Measurements from ENCODE around the gene PKNOX2.

Gene PKNOX2

DNA sequence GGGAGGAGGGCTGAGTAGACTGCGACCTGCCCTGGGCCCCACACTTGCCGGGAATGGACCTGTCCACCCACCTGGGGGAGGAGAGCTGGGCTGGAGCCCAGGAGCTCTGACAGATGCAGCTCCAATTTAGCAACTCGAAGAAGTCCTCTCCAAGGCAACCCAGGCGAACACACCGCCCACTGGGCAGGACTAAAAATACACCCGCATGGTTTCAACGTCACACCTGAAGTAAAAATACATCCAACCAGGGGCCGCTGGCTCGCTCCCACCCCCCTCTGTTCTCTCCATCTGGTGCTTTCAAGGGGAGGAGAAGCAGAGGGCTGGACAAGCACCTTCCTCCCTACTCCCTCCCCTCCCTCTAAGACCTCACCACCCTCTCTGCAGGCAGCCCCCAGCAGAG is 211.6 kb downstream of the PKNOX2 start:
- peak in 39 of 56 donors; percentile 9 to 81 (median 45) for DNase-seq

DNA sequence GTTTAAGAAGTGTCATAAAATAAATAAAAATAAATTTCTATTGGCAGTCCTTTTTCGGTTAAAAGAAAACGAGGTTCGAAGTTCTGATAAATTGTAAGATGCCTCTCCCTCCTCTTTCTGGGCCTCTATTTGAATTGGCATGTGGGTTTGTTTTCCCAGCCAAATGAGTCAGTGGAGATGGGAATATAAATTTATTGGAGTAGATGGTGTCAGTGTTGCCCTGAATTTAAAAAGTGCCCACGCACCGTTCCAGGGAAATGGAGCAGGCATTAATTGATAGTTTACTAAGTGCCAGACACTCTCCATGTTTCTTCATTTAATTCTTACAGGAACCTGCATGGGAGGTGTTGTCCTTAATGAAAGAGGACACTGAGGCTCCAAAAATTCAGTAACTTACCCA is 212.3 kb downstream of the PKNOX2 start:
- peak in 6 of 56 donors; percentile 16 to 52 (median 28) for DNase-seq

DNA sequence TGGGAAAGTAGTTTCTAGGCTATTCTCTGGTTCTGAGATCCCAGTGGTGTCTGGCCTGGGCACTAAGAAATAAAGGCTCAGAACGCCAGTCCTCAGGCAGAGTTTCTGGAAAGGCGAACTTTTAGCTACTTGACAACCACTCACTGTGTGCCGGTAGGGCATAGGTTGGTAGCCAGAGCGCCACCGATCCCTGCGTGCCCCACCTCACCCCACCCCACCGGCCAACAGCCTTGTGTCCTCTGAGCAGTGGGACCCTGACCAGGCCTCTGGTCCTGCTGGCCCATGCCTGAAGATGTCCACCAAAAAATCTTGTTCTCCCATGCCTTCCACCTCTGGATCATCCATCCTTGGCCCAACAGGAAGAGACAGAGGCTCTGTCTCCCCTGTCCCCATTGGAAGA is 213.5 kb downstream of the PKNOX2 start:
- DNase-seq = no peak

DNA sequence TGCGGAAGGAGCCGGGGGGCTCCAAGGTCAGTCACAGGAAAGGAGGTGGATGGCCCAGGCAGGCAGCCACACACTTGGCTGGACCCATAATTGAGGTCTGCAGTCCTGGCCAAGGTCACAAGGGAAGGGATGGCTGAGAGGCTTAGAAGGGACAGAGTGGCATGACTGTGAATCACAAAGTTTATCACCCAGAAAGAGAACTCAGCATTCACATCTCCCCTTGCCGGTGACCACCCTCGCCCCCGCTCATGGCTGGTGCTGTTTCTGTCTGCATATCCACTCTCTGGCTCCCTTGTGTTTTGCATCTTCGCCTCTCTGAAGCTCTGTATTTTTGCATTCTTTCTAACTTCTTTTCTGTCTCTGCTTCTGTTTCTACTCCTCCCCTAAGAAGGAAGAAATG is 214.0 kb downstream of the PKNOX2 start:
- no peak for DNase-seq

DNA sequence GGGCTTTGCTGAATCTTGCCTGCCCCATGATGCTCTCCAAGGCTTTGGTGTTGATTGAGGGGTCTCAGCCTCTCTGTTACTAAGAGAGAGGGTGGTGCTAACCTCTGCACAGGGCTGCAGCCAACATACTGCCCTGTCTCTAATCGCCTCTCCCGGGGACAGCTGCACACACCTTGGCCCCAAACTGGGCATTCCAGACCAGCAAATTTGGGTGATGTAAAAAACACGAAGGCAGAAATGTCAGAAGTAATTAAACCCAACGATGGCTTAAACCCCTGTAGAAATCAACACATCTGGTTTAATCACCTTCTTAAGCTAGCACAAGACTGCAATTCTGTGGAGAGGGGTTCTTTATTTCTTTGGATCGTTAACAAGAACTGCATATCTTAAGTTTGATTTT is 215.0 kb downstream of the PKNOX2 start:
- DNase-seq = no peak

DNA sequence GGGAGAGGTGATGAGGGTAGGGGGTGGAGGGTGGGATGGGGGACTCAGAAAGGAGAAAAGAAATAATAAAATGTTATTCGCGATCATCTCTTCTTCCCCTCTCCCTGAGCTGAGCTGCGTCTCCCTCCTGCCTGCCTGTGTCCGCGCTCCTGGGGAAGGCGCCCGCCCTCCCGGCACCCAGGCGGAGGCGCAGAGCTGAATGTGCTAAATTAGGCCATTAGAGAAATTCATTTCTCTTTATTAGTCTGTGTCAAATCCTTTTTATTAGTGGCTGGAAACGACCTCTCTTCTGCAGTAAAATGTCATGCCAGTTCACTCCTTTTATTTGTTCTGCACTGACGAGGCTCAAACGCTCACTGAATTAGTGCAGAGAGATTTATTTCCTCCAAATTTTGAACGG is 215.4 kb downstream of the PKNOX2 start:
- peak in 11 of 56 donors; percentile 7 to 48 (median 19) for DNase-seq

DNA sequence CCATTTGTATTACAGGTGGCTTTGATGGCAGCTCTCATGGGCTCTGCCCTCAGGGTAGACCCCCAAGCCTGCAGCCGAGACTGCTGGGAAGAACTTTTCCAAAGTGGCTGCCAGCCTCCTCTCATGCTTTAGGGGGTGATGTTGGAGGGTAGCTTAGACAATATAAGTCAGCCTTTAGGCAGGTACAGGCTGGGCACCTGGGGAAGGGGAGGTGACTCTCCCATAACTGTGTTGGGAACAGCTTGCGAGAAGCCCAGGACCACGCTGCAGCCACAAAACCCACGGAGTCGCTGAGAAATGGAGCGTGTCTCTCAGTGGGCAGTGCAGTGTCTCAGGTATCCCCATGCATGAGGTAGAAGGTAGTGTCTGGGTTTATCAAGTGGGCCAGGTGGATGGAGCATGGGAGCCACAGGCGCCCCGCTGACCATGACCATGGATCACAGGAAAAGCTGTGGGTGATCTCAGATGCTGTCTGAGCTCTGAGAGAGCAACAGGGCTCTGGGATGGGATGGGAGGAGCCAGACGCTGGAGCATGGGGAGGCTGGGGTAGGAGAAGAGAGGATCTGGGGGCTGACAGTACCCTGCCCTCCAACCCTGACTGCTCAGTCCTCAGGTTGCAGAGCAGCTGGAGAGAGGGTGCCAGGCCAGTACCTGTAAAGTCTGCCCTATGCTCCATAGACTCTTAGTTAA is 216.3 kb downstream of the PKNOX2 start:
- no peak for DNase-seq

DNA sequence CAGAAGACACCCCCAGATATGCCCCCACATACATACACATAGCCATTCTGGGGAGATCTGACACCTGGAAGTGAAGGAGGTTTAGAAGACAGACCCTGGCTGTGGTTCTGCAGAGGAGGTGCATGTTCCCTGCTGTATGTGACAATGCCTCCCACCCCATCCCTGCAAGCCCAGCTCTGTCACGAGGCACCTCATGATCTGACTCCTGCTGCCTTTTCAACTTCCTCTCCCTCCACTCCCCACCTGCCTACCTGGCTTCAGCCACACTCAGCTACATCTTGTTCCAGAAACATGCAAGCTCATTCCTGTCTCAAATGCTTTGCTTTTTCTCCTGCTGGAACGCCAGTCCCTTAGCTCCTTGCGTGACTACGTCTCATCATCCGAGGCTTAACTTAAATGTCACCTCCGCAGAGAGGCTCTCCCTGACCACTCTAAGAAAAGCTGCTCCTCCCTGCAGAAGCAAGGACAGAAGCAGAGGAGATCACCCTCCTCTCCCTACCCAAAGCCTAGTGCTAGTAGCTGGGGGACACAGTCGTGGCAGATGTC is 217.0 kb downstream of the PKNOX2 start:
- DNase-seq = peak in 32 of 56 donors; percentile 13 to 80 (median 46)

DNA sequence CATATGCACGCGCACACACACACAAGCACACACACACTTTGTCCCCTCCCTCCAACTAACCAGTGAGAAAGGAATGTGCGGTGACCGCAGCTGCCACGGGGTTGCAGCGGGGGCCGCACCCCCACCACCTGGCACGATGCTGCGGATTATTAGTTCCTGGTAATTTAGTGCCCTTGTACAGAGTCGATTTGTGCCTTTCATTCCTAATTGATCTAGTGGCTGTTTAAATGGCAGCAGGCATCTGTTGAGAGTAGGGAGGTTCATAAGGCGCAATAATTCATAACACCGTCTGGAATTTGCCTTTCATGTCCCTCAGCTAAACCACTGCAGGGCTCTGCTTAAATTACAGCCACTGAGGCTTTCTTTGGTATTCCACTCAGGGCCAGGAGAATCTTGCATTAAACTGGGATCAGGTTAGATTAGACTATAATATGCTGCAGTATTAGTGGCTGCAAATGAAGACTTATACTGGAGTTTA is 217.8 kb downstream of the PKNOX2 start:
- DNase-seq = no peak

DNA sequence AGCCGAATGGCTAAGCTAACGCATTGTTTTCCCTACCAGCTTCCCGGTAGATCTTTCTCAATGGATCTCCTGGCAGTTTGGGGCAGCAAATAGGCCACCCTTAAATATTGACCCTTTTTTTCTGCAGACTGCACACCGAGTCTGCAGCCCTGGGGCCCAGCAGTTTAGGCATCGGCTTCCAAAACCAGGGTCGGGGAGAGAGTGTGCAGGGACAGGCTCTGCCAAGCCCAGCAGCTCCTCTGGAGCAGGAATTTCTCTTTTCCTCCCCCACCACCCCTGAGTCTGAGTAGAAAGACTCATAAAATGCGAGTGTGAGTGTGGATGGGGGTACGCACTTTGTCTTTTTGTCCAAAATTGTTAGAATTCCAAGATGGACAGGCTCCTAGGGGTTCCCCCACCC is 218.3 kb downstream of the PKNOX2 start:
- no peak for DNase-seq

DNA sequence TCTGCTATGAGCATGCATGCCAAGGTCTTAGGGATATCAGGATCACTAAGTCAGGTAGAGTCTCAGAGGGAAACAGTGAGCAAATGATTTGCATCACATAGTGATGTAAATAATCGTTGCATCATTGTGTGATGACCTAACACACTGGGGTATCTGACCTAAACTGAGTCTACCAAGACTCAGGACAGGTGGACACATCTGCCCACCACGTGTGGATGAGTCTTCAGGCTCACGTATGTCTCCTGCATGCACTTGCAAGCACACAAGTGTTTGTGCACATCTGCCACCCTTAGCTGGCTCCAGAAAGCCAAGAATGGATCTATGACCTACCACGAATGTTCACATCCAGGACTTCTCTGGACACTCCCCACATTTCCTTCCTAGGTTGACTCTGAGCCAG is 220.3 kb downstream of the PKNOX2 start:
- no peak for DNase-seq

DNA sequence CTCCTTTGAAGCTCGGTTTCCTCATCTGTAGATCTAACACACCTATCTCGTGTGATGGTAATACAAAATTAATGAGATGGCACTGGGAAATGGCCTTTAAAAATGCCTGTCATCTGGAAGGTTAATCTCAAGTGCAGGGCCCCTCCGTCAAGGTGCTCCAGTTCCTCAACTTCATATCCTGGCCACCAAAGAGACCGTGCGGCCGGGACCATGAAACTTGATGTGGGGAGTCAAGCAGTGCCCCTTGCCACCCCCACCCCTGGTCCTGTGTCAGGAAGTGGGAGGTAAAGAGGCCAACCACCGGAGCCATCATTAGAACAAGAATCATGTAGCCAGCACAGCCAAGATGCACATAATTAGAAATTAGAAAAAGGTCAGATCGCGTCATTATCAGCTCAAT is 223.3 kb downstream of the PKNOX2 start:
- no peak for DNase-seq

DNA sequence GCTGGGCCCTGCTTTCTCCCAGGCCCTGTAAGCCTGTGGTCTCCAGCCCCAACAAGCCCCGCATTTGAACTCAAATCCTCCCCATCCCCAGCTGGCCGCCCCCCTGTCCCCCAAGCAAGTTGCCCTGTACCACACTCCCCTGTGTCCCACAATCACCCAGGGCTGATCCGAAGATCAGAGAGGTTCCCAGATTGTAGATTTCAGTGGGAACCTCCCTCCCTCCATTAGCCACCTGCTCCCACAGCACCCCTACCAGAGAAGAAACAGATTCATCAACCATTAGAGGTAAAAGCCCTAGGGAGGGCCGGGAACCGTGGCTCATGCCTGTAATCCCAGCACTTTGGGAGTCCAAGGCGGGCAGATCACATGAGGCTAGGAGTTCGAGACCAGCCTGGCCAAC is 224.1 kb downstream of the PKNOX2 start:
- DNase-seq = no peak

DNA sequence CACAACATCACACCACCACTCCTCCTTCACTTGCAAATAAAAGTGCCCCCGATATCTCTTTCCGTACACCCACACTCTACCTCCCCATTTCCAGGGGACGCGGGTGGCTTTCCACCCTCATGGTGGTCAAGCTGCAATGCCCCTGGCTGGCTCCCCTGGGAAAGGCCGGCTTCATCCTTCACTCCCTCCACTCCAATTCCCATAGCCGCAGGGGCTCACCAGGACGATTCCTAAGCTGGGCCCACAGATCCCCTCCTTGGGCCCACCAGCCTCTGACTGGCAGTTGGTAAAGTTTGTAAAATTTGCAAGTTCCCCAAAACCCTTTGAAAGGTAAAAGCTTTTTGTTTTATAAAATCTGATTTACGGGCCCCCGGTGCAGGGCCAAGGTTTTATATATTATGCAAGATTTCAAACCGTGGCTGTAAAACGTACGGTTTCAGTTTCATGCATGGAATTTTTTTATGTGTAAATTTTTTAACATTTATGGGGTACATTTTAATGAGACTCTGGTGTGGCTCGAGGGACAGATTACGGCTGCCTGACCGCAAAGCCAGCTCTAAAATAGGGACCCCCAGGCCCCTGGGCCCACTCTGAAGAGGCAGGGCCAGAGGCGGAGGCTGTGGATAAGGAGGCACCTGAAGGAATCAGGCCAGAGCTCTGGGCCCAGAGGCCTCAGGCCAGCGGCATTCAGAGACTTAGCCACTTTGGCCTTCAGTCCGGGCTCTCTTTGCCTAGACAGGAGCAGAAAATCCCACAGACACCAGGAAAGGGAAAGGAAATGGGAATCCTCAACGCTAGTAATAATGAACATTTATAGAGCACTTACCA is 225.0 kb downstream of the PKNOX2 start:
- no peak for DNase-seq

DNA sequence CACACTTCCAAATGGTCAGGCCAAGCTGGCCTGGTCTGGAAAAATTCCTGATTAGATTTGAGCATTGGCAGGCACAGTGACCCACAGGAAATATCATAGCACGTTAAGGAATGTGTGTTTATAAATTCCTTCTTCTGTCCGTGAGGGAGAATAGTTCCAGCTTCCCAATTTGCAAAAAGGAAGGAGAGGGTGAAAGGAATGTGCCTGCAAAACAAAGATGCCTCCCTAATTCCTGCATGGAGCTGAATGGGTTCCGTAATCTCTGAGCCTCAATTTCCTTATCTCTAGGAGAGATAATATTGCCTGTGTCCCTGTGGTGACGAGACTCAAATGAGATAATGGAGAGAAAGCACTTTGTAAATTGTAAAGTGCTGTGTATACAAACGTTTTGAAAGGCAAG is 226.4 kb downstream of the PKNOX2 start:
- no peak for DNase-seq

DNA sequence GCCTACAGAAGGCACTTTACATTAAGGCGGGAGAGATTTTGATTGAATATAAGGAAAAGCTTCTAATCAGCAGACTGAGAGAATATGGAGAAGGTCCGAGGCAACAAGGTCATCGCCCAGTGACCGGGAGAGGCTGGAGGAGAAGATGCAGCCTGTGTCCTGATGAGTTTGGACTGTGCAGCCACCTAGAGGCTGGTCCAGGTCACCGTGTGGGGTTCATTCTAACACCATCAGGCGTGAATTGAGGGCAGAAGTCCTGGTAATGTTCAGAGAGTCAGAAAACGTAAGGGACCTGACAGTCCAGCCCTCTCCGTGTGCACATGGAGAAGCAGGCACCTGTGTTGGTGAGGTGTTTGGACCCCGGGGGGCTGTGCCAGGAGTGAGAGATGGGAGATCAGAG is 228.8 kb downstream of the PKNOX2 start:
- DNase-seq = no peak

DNA sequence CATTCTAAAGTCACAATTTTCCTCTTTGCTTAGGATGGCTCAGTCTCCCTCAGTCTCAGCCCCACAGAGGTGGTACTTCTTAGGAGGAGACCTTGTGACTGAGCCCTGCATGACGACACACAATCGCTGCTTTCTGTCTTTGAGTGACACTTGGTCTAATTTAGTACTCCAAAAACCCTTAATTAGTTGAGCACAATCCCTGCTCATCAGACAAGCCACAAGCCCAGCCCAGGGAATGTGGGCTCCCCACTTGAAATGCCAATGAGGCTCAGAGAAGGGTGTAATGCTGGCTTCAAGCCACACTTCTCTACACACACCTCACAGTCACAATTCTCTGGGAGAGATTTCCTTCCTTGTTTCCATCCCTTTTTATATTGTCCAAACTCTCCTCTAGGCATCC is 229.7 kb downstream of the PKNOX2 start:
- no peak for DNase-seq

DNA sequence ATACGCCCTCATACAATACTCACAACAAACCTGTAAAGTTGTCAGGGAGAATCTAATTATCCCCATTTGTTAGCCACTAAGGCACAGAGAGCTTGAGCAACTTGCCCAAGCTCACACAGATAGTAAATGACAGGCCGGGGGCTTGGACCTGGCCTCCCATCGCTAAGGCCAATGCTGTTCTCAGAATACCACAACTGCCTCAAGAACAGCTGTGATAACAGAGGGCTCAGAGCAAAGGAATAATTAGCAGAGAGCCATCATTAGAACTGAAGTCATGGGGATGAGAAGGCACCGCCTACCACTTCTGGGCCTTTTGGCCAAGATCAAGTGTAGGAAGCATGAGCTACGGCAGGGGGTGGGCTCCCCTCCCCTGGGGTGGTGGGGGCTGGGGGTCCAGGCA is 232.9 kb downstream of the PKNOX2 start:
- no peak for DNase-seq

DNA sequence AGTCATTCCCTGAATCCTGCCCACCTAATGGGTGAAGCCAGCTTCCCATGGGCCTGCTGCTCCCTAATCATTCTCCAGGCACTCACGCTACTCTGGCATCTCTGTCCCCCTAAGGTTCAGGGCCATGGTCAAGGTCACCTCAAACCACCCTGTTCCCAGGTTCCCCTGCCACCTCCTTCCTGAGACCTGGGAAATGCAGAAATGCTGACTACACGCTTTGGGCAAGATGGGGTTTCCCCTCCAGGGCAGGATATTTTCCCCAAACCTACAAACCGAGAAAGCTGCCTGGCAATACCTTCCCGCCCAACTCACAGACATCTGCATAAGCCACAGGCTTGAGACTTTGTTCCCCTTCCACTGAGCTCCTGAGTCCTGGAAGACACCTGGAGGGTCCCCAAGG is 233.9 kb downstream of the PKNOX2 start:
- DNase-seq = no peak

DNA sequence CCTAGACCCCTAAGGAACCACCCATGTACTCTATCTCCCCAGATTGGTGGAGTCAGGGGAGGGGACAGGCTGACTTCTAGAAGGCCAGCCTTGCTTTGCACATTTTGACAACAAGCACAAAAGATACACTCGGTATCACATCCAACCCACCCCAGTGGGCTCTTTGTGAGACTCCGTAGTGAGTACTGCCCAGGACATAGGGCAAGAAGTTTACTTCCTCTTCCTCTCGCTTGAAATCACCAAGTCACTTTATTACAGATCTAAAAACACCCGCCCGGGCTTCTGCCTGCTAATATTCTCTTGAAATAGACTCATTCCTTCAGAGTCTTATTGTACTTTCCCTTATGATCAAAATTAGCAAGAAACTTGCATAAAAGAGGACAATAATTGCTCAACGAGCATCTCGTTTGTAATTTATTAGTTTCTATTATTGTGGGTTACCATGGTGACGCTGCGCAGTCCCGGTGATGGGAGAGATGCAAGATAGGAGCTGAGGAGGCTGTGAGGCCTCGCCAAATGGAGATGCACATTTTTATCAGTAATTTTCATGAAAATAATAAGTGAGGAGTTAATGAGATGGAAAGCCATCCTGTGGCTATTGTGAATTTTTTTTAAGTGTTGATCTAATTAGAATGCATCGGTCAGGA is 234.6 kb downstream of the PKNOX2 start:
- peak in 20 of 56 donors; percentile 9 to 78 (median 38) for DNase-seq

DNA sequence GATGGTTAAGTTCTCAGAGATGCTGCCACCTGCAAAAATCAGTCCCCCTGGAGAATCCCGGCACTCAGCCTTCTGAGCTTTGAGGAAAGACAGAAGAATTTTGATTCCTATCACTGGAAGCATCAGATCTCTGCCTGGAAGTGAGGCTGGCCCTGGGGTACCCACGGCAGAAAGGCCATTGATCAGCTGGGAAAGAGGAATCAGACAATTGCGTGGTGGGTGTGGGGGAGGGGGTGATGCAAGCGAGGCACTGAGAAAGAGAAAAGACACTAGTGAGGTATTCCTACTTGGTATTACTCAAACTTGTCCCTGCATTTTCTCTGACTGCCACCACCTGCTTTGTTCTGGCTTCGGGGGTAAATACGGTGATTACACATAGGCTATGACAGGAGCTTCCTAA is 235.4 kb downstream of the PKNOX2 start:
- peak in 1 of 56 donors; percentile 14 for DNase-seq

DNA sequence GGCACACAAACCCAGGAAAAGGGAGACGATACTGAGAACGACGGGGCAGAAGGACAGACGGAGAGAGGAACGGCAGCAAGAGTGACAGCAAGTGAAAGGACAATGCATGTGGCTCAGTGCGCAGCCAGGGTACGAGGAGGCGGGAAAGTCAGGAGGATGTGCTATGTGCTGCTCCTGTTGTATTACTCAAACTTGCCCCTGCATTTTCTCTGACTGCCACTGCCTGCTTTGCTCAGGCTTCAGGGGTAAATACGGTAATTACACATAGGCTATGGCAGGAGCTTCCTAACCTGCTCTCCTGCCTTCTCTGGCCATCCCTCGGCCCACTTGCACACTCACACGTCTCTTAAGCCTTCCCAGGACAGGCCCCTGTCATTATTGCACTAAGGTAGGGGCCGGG is 236.7 kb downstream of the PKNOX2 start:
- peak in 8 of 56 donors; percentile 15 to 47 (median 32) for DNase-seq

All from nucleus accumbens (tissue), 56 donors.